Measurements from ENCODE around the gene PRIM2.
A peak's percentile ranks its signal among the peaks of the same experiment; 100 is the strongest.
"Not testable (repeated sequence)": the region's sequence is repeated elsewhere in the genome, so short reads cannot be mapped to it uniquely, and the experiment has no call there.

PRIM2 gene

GRCh38 chr6:57658526-57658925 lies 341.1 kb downstream of the PRIM2 start:
- not testable (repeated sequence) for DNase-seq

- not testable (repeated sequence) for DNase-seq
These were observed 342.4 kb downstream of the PRIM2 start for GRCh38 chr6:57659794-57660193.

GRCh38 chr6:57660940-57661339 lies 343.5 kb downstream of the PRIM2 start:
- not testable (repeated sequence) for DNase-seq

GRCh38 chr6:57668108-57668507 lies 350.7 kb downstream of the PRIM2 start:
- DNase-seq, result not testable (repeated sequence)

- not testable (repeated sequence) for DNase-seq
These were observed 353.8 kb downstream of the PRIM2 start for GRCh38 chr6:57671237-57671636.

- DNase-seq, result peak; percentile 4
These were observed 354.7 kb downstream of the PRIM2 start for GRCh38 chr6:57671937-57672627.

GRCh38 chr6:57673281-57673680 lies 355.9 kb downstream of the PRIM2 start:
- not testable (repeated sequence) for DNase-seq

GRCh38 chr6:57675386-57675785 lies 358.0 kb downstream of the PRIM2 start:
- DNase-seq, result not testable (repeated sequence)

- DNase-seq, result not testable (repeated sequence)
These were observed 379.0 kb downstream of the PRIM2 start for GRCh38 chr6:57696382-57696781.

Data from hematopoietic multipotent progenitor cell treated with erythropoietin and hydrocortisone succinate and interleukin-3 and kit ligand, for 8 days (in vitro differentiated cells).